Smooth muscle cell (in vitro differentiated cells): Measurements from ENCODE around the gene TOPORS. TPM values are rescaled to one million over a fixed set of nuclear protein-coding genes. Genes with fewer than 3 reads are reported as not detected.
"Not testable (repeated sequence)": the region's sequence is repeated elsewhere in the genome, so short reads cannot be mapped to it uniquely, and the experiment has no call there.

Experiments
- DNase-seq: peaks from one replicate; lab custom pipeline; 2025; ENCODE audit not compliant: unreplicated experiment; lab: John Stamatoyannopoulos, UW
- H2AFZ ChIP-seq: fragments of 200-600 bp; sonication (generic); 2 replicates; pipeline ENCODE4 v1.6.0; 2016; ENCODE audit warnings: antibody characterized with exemption, low read depth, mild to moderate bottlenecking
- H3F3A ChIP-seq: fragments of 200-600 bp; sonication (generic); 2 replicates; pipeline ENCODE4 v1.6.0; 2017; ENCODE audit warnings: antibody characterized with exemption, low read depth
- H3K27ac ChIP-seq: fragments of 200-600 bp; sonication (generic); 2 replicates; pipeline ENCODE4 v1.5.1; 2016; ENCODE audit warnings: low read depth, mild to moderate bottlenecking
- H3K27me3 ChIP-seq: fragments of 200-600 bp; sonication (generic); 2 replicates; pipeline ENCODE4 v1.6.1; 2016; ENCODE audit warnings: low read depth, mild to moderate bottlenecking
- H3K36me3 ChIP-seq: fragments of 200-600 bp; sonication (generic); 2 replicates; pipeline ENCODE4 v1.5.1; 2016; ENCODE audit warnings: low read depth
- H3K4me1 ChIP-seq: fragments of 200-600 bp; sonication (generic); 2 replicates; pipeline ENCODE4 v1.5.1; 2016; ENCODE audit warnings: low read depth
- H3K4me2 ChIP-seq: fragments of 200-600 bp; sonication (generic); 2 replicates; pipeline ENCODE4 v1.6.0; 2016; ENCODE audit warnings: mild to moderate bottlenecking
- H3K4me3 ChIP-seq: fragments of 200-600 bp; sonication (generic); 2 replicates; pipeline ENCODE4 v1.5.1; 2016; ENCODE audit warnings: mild to moderate bottlenecking
- H3K79me2 ChIP-seq: fragments of 200-600 bp; sonication (generic); 2 replicates; pipeline ENCODE4 v1.6.0; 2016; ENCODE audit warnings: low read depth, mild to moderate bottlenecking
- H3K9ac ChIP-seq: fragments of 200-600 bp; sonication (generic); 2 replicates; pipeline ENCODE4 v1.6.0; 2016; ENCODE audit warnings: low read depth
- H3K9me3 ChIP-seq: fragments of 200-600 bp; sonication (generic); replicated peaks from 2 replicates; pipeline ENCODE4 v1.5.1; 2016; ENCODE audit warnings: low read depth
- H4K20me1 ChIP-seq: fragments of 200-600 bp; sonication (generic); 2 replicates; pipeline ENCODE4 v1.6.0; 2016; ENCODE audit warnings: low read depth
- WGBS: methylation state at CpG from one replicate; pipeline ENCODE4 v1.1.7; 2016; ENCODE audit warnings: low lambda C conversion rate; 5-methylcytosine and 5-hydroxymethylcytosine counted together
- polyA plus RNA-seq: library from polyadenylated mRNA; unstranded; fragments of >200 nt; fragmentation: Nextera tagmentation; extraction: Ambion mirVana; gene quantifications from 2 replicates; pipeline ENCODE4 v1.2.1, GENCODE V29; 2016
- total RNA-seq: library from RNA; depleted of rRNA; stranded (reverse); fragments of >200 nt; gene quantifications from 2 replicates; pipeline ENCODE4 v1.2.3, GENCODE V29; 2014
- TF ChIP-seq, protein P1 (sequence below): fragments of 200-600 bp; sonication (generic); IDR thresholded peaks from 2 replicates; pipeline ENCODE4 v1.5.1; 2017; ENCODE audit warnings: borderline replicate concordance, mild to moderate bottlenecking, antibody characterized with exemption; ENCODE audit not compliant: insufficient read depth, poor library complexity, severe bottlenecking

The TOPORS gene
- total and polyA plus RNA-seq, 2 experiments from 2014 or later, result 14.2 to 25.3 TPM

DNA sequence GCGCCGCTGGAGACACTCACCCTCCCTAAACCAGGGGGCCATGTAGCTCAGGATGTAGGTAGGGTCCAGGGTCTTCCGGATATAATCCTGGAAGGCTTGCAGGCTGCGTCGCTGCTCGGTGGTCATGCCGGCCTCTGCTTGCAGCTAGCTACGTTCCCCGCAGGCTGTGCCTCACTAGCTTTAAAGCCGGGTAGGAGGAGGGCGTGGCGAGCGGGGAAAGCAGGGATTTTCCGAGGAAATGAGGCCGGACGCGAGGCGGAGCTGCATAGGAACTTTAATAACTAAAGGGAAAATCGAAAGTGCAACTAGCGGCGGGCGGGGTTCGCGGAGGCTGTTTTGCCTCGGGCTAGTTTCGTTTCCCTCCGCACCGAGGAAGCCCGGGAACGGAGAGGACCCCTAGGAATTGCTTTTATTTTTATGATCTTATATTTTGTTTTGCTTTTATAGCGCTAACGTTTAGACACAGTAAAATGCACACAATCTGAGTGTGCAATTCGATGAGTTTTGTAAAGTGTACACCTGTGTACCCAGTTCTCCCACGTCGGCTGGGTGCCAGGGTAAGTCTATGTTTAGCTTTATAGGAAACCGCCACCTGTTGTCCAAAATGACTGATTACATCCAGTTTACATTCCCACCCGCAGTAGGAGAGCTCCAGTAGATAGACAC lies 26.2 kb downstream of the TOPORS start, which contains the start of gene RIGI:
Gene RIGI (minus strand): TSS at position 156 of the 666 bp plus-strand sequence. CDS start 30 bp downstream, at position 126.
- DNase-seq, result peak; percentile 71
- Histone ChIP-seq H3K4me1 (peaks cover 8% of the 10 kb centered on the region), H3F3A (no peaks in the 10 kb centered on the region), H4K20me1 (no peaks in the 10 kb centered on the region), H3K79me2 (no peaks in the 10 kb centered on the region), H3K9me3 (no peaks in the 10 kb centered on the region), H3K9ac (peak within 1 kb of the TSS; percentile 51), H3K4me3 (peak within 1 kb of the TSS; percentile 82), H2AFZ (peak within 1 kb of the TSS; percentile 83), H3K27me3 (no peaks in the 10 kb centered on the region), H3K27ac (peak within 1 kb of the TSS; percentile 39), H3K4me2 (peak within 1 kb of the TSS; percentile 92), H3K36me3 (no peaks in the 10 kb centered on the region)
- under 1% methylated on average over 37 of the region's 37 CpGs for WGBS
- TF ChIP-seq, protein P1, sequence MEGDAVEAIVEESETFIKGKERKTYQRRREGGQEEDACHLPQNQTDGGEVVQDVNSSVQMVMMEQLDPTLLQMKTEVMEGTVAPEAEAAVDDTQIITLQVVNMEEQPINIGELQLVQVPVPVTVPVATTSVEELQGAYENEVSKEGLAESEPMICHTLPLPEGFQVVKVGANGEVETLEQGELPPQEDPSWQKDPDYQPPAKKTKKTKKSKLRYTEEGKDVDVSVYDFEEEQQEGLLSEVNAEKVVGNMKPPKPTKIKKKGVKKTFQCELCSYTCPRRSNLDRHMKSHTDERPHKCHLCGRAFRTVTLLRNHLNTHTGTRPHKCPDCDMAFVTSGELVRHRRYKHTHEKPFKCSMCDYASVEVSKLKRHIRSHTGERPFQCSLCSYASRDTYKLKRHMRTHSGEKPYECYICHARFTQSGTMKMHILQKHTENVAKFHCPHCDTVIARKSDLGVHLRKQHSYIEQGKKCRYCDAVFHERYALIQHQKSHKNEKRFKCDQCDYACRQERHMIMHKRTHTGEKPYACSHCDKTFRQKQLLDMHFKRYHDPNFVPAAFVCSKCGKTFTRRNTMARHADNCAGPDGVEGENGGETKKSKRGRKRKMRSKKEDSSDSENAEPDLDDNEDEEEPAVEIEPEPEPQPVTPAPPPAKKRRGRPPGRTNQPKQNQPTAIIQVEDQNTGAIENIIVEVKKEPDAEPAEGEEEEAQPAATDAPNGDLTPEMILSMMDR, result peak; percentile 33

DNA sequence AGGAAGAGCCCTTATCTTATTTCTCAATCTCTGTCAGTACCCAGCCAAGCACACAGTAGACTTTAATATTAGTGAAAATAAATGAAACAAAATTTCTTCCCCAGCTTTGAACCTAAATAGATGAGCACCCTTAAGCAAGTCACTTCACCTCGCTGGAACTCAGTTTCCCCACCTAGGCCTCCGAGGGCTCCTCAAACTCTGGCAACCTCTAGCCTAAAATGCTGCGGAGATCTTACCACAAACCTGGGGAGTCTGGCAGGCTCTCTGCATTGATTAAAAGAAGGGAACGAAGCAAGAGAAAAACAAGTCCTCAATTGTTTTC lies 26.7 kb downstream of the TOPORS start:
- 15% methylated on average over 4 of the region's 4 CpGs for WGBS
- DNase-seq, result no peak

DNA sequence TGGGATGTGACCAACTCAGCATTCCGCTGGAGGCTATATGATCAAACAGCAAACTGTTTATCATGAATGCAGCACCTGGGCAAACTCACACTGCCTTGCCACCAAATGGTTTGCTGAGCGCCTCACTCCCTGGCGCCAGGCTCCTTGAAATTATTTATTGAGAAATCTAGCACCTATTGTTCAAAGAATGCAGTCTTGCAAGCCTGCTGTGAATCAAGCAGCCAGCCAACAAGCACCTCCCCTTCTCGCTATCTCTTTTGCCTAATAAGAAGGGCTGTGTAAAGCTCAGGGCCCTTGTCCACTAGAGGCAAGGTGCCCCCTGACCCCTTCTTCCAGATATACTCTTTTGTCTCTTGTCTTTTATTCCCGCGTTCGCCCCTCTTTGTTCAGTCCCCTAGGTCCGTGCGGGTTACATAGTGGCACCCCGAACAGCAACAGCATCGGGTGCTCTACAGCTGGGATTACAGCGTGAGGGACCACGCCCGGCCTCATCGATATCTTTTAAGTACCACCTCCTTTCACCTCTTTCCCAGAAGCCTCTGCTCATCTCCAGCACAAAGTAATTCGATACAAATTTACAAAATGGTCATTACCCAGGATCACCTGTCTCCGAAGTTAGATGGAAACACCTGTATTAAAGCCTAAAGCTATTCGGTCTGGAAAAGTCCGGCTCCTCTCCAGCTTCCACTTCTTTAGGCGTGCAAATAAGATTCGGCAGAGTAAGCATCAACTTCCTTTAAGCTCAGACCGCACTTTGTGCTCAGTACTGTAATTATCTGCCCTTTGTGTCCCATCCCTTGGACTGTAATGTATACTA lies 27.3 kb downstream of the TOPORS start:
- H3K4me3 ChIP-seq, result peak overlapping the region; percentile 82
- TF ChIP-seq, protein P1, result no peak
- peaks cover 8% of the 10 kb centered on the region for H3K4me1 ChIP-seq
- H3K9me3 ChIP-seq, result no peaks in the 10 kb centered on the region
- no peaks in the 10 kb centered on the region for H3F3A ChIP-seq
- WGBS, result 85% methylated on average over 22 of the region's 22 CpGs
- H3K27me3 ChIP-seq, result no peaks in the 10 kb centered on the region
- DNase-seq, result no peak
- H3K9ac ChIP-seq, result no peak overlapping the region
- H3K79me2 ChIP-seq, result no peaks in the 10 kb centered on the region
- H3K36me3 ChIP-seq, result no peaks in the 10 kb centered on the region
- H2AFZ ChIP-seq, result peak overlapping the region; percentile 83
- peak overlapping the region; percentile 92 for H3K4me2 ChIP-seq
- no peaks in the 10 kb centered on the region for H4K20me1 ChIP-seq
- H3K27ac ChIP-seq, result no peak overlapping the region

More for the DNA sequence above, 26.7 kb downstream of the TOPORS start:
- Histone ChIP-seq H3K4me2 (peak overlapping the region; percentile 92), H3K36me3 (no peaks in the 10 kb centered on the region), H2AFZ (peak overlapping the region; percentile 83), H3F3A (no peaks in the 10 kb centered on the region), H4K20me1 (no peaks in the 10 kb centered on the region), H3K9me3 (no peaks in the 10 kb centered on the region), H3K4me3 (peak overlapping the region; percentile 82), H3K27me3 (no peaks in the 10 kb centered on the region), H3K79me2 (no peaks in the 10 kb centered on the region), H3K9ac (no peak overlapping the region), H3K4me1 (peaks cover 8% of the 10 kb centered on the region), H3K27ac (peak overlapping the region; percentile 39)
- TF ChIP-seq, protein P1, result no peak

DNA sequence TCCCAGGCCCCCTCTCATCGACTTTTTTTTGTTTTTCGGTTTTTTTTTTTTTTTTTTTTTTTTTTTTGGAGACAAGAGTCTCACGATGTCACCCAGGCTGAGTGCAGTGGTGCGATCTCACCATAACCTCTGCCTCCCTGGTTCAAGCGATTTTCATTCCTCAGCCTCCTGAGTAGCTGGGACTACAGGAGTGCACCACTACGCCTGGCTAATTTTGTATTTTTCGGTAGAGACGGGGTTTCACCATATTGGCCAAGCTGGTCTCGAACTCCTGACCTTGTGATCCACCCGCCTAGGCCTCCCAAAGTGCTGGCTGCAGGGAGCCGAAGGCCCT lies 27.9 kb downstream of the TOPORS start:
- H3F3A ChIP-seq, H3K4me2 ChIP-seq, DNase-seq, H3K9me3 ChIP-seq, H3K27me3 ChIP-seq, H3K4me3 ChIP-seq, H2AFZ ChIP-seq, H3K79me2 ChIP-seq, H3K4me1 ChIP-seq, H3K36me3 ChIP-seq, H4K20me1 ChIP-seq, H3K27ac ChIP-seq, H3K9ac ChIP-seq: not testable (repeated sequence)
- WGBS, result 98% methylated on average over 11 of the region's 11 CpGs
